Fibroblast of lung (primary cell): ENCODE data around the gene TCP1.

Experiments
- EZH2 ChIP-seq: IDR thresholded peaks from 2 replicates; pipeline ENCODE4 v1.5.1; 2012; ENCODE audit warnings: low read length, control low read depth, mild to moderate bottlenecking; ENCODE audit errors: missing control alignments
- TF ChIP-seq, protein P1 (sequence below), 2 donors: IDR thresholded peaks in 1 of 2; conservative IDR thresholded peaks in 1 of 2; 1 replicate in 1 of 2; 2 replicates in 1 of 2; pipeline ENCODE4 v1.5.1; 2011 to 2012; ENCODE audit warnings: low read length in 2 of 2, control low read depth in 1 of 2, inconsistent platforms in 1 of 2, low read depth in 1 of 2, mild to moderate bottlenecking in 1 of 2

DNA sequence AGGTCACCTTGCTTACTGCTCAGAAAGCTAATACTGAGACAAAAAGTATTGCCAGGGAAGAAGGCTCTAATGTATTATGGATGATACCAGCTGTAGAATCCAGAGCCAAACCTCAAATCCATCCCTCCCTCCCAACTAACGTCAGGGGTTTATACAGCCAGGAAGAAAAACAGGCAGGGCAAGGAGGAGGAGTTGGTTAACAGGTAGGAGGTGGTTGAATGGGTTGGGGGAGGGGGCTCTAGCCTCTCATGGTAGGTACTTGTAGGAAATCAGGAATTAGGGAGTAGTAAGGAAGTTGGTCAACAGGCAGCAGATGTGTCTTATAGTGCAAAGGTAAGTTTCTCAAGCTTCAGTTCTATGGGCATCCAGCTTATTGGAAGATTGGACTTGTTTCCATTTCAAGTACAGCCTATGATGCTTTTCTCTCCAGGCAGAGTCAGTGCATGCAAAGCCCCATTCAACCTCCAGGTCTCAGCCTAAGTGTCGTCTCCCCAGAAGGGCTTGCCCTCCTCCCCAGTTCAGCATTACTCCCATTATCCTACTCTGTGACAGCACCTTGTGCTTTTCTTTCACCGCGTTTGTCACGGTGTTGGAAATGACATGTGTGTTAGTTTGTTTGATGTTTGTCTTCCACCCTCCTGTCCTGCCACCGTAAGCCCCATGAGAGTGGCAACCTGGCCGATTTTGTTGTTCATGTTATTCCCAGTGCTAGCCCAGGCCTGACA, 48.8 kb upstream of the TCP1 start:
- TF ChIP-seq, protein P1, sequence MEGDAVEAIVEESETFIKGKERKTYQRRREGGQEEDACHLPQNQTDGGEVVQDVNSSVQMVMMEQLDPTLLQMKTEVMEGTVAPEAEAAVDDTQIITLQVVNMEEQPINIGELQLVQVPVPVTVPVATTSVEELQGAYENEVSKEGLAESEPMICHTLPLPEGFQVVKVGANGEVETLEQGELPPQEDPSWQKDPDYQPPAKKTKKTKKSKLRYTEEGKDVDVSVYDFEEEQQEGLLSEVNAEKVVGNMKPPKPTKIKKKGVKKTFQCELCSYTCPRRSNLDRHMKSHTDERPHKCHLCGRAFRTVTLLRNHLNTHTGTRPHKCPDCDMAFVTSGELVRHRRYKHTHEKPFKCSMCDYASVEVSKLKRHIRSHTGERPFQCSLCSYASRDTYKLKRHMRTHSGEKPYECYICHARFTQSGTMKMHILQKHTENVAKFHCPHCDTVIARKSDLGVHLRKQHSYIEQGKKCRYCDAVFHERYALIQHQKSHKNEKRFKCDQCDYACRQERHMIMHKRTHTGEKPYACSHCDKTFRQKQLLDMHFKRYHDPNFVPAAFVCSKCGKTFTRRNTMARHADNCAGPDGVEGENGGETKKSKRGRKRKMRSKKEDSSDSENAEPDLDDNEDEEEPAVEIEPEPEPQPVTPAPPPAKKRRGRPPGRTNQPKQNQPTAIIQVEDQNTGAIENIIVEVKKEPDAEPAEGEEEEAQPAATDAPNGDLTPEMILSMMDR (conservative IDR thresholded peaks at IDR 0.05 in 1 of 2, IDR thresholded peaks at IDR 0.05 in 1 of 2; ENCODE audit: low read depth in 1 of 2, low read length in 2 of 2), result no peak
- TF ChIP-seq EZH2, result no peak
